Heart left ventricle (tissue), 16 donors: ENCODE data around the gene TNFRSF6B. TPM values are rescaled to one million over a fixed set of nuclear protein-coding genes. Genes with fewer than 3 reads are reported as not detected.

ENCODE experiments used
- ATAC-seq, 4 donors: fragments of 200-7000 bp; cut with Tn5 transposase; one replicate each; pipeline ENCODE4 v1.9.1; 2020 to 2022; ENCODE audit warnings: moderate library complexity in 4 of 4, mild to moderate bottlenecking in 3 of 4, moderate number of reproducible peaks in 1 of 4
- DNase-seq, 5 donors: peaks; one replicate each; pipeline ENCODE4 v3.0.0-alpha.2; 2020
- H3K27ac ChIP-seq, 12 donors: fragments of 200-600 bp; sonication (generic) in 4 of 12; one replicate each; pipeline versions ENCODE4 v1.5.0 to v1.8.0; 2016 to 2022; ENCODE audit warnings: mild to moderate bottlenecking in 2 of 12
- H3K27me3 ChIP-seq, 9 donors: fragments of 200-600 bp; sonication (generic) in 2 of 9; one replicate each; pipeline versions ENCODE4 v1.5.1 to v1.8.0; 2016 to 2022; ENCODE audit warnings: mild to moderate bottlenecking in 3 of 9
- H3K36me3 ChIP-seq, 9 donors: fragments of 200-600 bp; sonication (generic) in 2 of 9; one replicate each; pipeline versions ENCODE4 v1.5.0 to v1.8.0; 2018 to 2022; ENCODE audit warnings: mild to moderate bottlenecking in 2 of 9
- H3K4me1 ChIP-seq, 12 donors: fragments of 200-600 bp; sonication (generic) in 4 of 12; one replicate each; pipeline versions ENCODE4 v1.5.0 to v1.8.0; 2016 to 2022; ENCODE audit warnings: mild to moderate bottlenecking in 3 of 12
- H3K4me3 ChIP-seq, 12 donors: fragments of 200-600 bp; sonication (generic) in 4 of 12; one replicate each; pipeline versions ENCODE4 v1.5.0 to v1.8.0; 2017 to 2022; ENCODE audit warnings: mild to moderate bottlenecking in 9 of 12, moderate library complexity in 4 of 12
- H3K9me3 ChIP-seq, 12 donors: fragments of 200-600 bp; sonication (generic) in 4 of 12; one replicate each; pipeline versions ENCODE4 v1.5.0 to v1.8.0; 2016 to 2022; ENCODE audit warnings: mild to moderate bottlenecking in 1 of 12
- POLR2A ChIP-seq, 2 donors: fragments of 450-650 bp; IDR thresholded peaks; one replicate each; pipeline ENCODE4 v1.6.1; 2017; ENCODE audit warnings: antibody characterized with exemption in 2 of 2, mild to moderate bottlenecking in 2 of 2, moderate library complexity in 2 of 2
- WGBS, 4 donors: extraction: QIAGEN DNeasy Blood & Tissue Kit in 2 of 4; methylation state at CpG; one replicate each; pipeline versions ENCODE4 v1.1.5 to v1.1.7; 2013 to 2018; 5-methylcytosine and 5-hydroxymethylcytosine counted together
- intact Hi-C, 10 donors: fragments of 100-400 bp; cut with DNase I; formaldehyde crosslinking; loops; one replicate each; pipeline versions ENCODE4 v1.11.1 to v1.14.2; 2022
- polyA plus RNA-seq, 2 donors: library from polyadenylated mRNA; stranded (reverse); fragments of 200-250 nt; gene quantifications; one replicate each; pipeline ENCODE4 v1.2.3, GENCODE V29; 2013
- total RNA-seq, 9 donors: library from RNA; depleted of rRNA in 2 of 9; stranded (reverse); fragments of >200 nt in 2 of 9; fragmentation: NEBNext Ultra II Directional in 3 of 9; extraction: Animal tissue kit (Norgen Biotek cat#: 25700) in 3 of 9; gene quantifications; one replicate each; pipeline versions ENCODE4 v1.1.0 to v1.2.4, GENCODE V29; 2016 to 2023
- TF ChIP-seq, protein P1 (sequence below), 12 donors: fragments of 200-600 bp; sonication (generic) in 4 of 12; IDR thresholded peaks; one replicate each; pipeline versions ENCODE4 v1.5.0 to v1.8.0; 2018 to 2022; ENCODE audit warnings: antibody characterized with exemption in 12 of 12, mild to moderate bottlenecking in 5 of 12
- donor health status: ischemic (EF 13 %, LVEDD 7.1; RV severe dilation, severe dysfunction).
- donor health status: healthy with polysubstance abuse.
- donor health status: DM: no; HTN: yes; CAD: no.
- donor health status: DM: no; HTN: no; CAD: no.
- donor health status: ischemic (EF 25% LVEDD 6.9; RV normal size, moderate dysfunction).
- donor health status: ischemic (EF 25% LVEDD 5.7; RV mildly dilated, moderate dysfunction).
- donor health status: healthy.
- donor health status: DM: yes; HTN: yes; CAD: no.
- donor health status: ischemic (EF 35%, LVEDD 5.7; RV mildly dilated, moderate dysfunction).
- donor health status: nonischemic (EF 11% LVEDD 7.7; RV severe dilation, severe dysfunction).
- donor health status: DM: yes; HTN: yes; CAD: no.
- donor health status: PGD.
- donor health status: ischemic (EF 29% LVEDD 5.4; RV normal size, mild dysfunction).
- donor health status: nonischemic (EF 23%, LVEDD 6.1; RV moderate dilation, normal function).

The TNFRSF6B gene
- total and polyA plus RNA-seq, 11 donors: 0.42 to 6.4 (median 1.7) TPM; not detected in 1

DNA sequence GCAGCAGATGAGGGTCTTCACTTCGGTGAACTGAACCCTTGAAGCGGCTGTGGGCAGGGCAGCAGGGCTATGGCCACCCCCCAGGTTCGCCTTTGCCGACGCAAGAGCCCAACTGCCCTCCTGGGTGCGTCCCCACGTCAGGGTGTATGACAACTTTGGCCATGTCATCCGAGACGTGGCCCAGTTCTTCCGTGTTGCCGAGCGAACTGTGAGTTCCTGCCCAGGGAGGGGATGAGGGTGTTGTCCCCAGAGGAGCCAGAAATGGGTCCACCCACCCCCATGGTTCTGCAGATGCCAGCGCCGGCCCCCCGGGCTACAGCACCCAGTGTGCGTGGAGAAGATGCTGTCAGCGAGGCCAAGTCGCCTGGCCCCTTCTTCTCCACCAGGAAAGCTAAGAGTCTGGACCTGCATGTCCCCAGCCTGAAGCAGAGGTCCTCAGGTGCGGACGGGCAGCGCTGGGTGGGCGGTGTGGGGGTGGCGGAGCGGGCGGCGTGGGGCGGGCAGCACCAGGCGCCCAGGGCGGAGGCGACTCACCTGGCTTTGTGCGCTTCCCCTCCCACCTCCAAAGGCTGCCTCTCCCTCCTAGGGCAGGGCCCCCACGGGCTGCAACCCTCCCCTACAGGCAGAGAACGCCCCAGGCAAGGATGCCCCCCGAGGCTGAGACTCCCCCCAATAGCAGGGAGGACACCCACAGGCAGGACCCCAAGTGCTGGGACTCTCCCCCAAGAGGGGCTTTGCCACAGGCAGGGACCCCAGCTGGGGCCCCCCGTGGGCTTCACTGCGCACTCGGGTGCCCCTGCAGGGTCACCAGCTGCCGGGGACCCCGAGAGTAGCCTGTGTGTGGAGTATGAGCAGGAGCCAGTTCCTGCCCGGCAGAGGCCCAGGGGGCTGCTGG is 6.2 kb upstream of the TNFRSF6B start:
- peaks cover 19 to 63% (median 37%) of the 10 kb centered on the region in 12 donors for H3K4me1 ChIP-seq
- H3K36me3 ChIP-seq: peaks cover 0 to 24% (median 11%) of the 10 kb centered on the region in 9 donors
- 91 to 93% (median 92%) methylated on average over 22 to 40 of the region's 40 CpGs for WGBS, 4 donors
- ATAC-seq (no peak), DNase-seq (peak in 1 of 5 donors; percentile 42)
- intact Hi-C loops: loop anchor here in 1 of 10 donors (10.0 kb wide), 1 partner anchor 285 kb away; the partner anchor contains the start of gene SAMD10
- H3K4me3 ChIP-seq: no peak overlapping the region
- no peaks in the 10 kb centered on the region for H3K9me3 ChIP-seq
- TF ChIP-seq, protein P1, sequence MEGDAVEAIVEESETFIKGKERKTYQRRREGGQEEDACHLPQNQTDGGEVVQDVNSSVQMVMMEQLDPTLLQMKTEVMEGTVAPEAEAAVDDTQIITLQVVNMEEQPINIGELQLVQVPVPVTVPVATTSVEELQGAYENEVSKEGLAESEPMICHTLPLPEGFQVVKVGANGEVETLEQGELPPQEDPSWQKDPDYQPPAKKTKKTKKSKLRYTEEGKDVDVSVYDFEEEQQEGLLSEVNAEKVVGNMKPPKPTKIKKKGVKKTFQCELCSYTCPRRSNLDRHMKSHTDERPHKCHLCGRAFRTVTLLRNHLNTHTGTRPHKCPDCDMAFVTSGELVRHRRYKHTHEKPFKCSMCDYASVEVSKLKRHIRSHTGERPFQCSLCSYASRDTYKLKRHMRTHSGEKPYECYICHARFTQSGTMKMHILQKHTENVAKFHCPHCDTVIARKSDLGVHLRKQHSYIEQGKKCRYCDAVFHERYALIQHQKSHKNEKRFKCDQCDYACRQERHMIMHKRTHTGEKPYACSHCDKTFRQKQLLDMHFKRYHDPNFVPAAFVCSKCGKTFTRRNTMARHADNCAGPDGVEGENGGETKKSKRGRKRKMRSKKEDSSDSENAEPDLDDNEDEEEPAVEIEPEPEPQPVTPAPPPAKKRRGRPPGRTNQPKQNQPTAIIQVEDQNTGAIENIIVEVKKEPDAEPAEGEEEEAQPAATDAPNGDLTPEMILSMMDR (IDR thresholded peaks at IDR 0.05): no peak
- TF ChIP-seq POLR2A (IDR thresholded peaks at IDR 0.05): no peak
- H3K27me3 ChIP-seq: no peaks in the 10 kb centered on the region
- H3K27ac ChIP-seq: peak overlapping the region in 1 of 12 donors; percentile 61

DNA sequence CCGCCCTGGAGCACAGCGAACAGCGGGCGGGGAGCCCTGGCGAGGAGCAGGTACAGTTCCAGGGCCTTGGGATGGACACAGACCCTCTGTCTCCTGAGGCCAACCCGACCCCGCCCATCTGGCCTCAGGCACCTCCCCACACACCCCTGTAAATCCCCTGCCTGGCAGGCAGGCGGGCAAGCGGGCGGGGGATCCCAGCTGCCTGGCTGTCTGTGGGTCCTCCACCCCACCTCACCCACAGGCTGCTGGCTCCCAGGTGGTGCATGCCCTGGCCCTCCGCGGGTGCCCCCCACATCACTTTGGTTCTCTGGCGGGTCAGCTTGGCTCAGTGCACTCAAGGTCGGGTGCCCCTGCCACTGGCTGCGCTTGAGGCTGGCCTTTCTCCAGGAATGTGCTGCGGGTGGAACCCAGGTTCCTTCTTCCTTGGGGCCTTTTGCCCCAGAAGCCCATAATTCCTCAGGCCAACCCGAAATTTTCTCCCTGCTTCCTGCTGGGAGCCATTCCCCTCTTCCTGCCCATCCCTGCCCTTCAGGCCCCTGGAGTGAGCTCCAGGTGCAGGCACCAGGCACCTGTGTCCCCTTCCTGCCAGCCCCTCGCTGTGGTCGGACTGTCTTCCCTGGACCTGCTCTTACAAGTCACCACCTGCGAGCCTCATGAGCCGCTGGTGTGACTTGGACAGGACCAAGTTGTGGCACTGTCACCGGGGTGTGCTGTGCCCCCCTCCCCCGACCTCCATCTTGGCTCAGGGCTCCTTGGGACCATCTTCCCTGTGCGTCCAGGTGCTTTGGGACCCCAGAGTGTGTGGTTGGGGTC is 5.3 kb upstream of the TNFRSF6B start:
- Histone ChIP-seq H3K4me1 (peaks cover 21 to 57% (median 36%) of the 10 kb centered on the region in 12 donors), H3K4me3 (no peak overlapping the region), H3K27ac (peak overlapping the region in 1 of 12 donors; percentile 61), H3K9me3 (no peaks in the 10 kb centered on the region), H3K36me3 (peaks cover 0 to 28% (median 13%) of the 10 kb centered on the region in 9 donors), H3K27me3 (no peaks in the 10 kb centered on the region)
- DNase-seq: peak in 1 of 5 donors; percentile 64
- intact Hi-C loops: loop anchor here in 1 of 10 donors (10.0 kb wide), 1 partner anchor 284 kb away; the partner anchor contains the start of gene SAMD10
- 82 to 86% (median 84%) methylated on average over 16 to 24 of the region's 24 CpGs for WGBS, 4 donors
- TF ChIP-seq POLR2A (IDR thresholded peaks at IDR 0.05): no peak
- TF ChIP-seq, protein P1 (IDR thresholded peaks at IDR 0.05): no peak
- no peak for ATAC-seq

DNA sequence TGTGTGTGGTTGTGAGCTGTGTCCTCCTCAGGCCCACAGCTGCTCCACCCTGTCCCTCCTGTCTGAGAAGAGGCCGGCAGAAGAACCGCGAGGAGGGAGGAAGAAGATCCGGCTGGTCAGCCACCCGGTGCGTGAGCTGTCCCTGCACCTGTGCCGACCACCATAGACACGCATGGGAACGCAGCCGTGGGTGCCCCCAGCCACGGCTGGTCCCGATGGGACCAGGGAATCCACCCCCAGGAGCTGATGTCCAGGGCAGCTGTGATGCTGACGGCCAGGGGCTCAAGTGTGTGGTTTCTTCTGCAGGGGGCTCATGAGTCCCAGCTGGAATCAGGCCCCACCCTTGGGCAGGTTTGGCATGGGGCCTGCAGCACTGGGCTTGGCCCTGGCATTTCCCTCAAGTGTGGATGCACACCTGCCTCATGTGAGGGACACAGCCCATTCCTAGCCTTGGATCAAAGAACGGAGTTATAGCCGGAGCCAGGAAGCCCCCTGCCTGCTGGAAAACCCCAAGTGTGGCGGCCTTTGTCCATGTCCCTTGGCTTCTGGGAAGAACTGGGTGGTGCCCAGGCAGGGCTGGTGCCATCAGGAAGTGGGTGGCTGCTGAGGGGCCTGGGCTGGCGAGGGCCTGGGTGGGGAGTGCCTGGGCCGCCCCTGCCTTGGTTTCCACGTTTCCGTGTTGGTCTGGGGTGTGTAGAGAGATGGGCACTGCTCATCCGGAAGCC is 4.6 kb upstream of the TNFRSF6B start:
- WGBS, 4 donors: 83 to 90% (median 87%) methylated on average over 14 to 21 of the region's 21 CpGs
- ATAC-seq (no peak), DNase-seq (peak in 2 of 5 donors; percentile 20 to 58)
- Histone ChIP-seq H3K4me3 (no peak overlapping the region), H3K27me3 (no peaks in the 10 kb centered on the region), H3K4me1 (peaks cover 21 to 57% (median 37%) of the 10 kb centered on the region in 12 donors), H3K27ac (peak overlapping the region in 2 of 12 donors; percentile 11 to 61), H3K36me3 (peaks cover 0 to 31% (median 13%) of the 10 kb centered on the region in 9 donors), H3K9me3 (no peaks in the 10 kb centered on the region)
- intact Hi-C loops: loop anchor here in 1 of 10 donors (10.0 kb wide), 1 partner anchor 283 kb away; the partner anchor contains the start of gene SAMD10
- TF ChIP-seq, protein P1 (IDR thresholded peaks at IDR 0.05): no peak
- TF ChIP-seq POLR2A (IDR thresholded peaks at IDR 0.05): no peak
